Smooth muscle cell (in vitro differentiated cells): ENCODE data around the gene TUNAR. TPM values are rescaled to one million over a fixed set of nuclear protein-coding genes. Genes with fewer than 3 reads are reported as not detected.
A peak's percentile ranks its signal among the peaks of the same experiment; 100 is the strongest.

Experiments used
- DNase-seq: peaks from one replicate; lab custom pipeline; 2025; ENCODE audit not compliant: unreplicated experiment; lab: John Stamatoyannopoulos, UW
- H2AFZ ChIP-seq: fragments of 200-600 bp; sonication (generic); 2 replicates; pipeline ENCODE4 v1.6.0; 2016; ENCODE audit warnings: antibody characterized with exemption, low read depth, mild to moderate bottlenecking
- H3F3A ChIP-seq: fragments of 200-600 bp; sonication (generic); 2 replicates; pipeline ENCODE4 v1.6.0; 2017; ENCODE audit warnings: antibody characterized with exemption, low read depth
- H3K27ac ChIP-seq: fragments of 200-600 bp; sonication (generic); 2 replicates; pipeline ENCODE4 v1.5.1; 2016; ENCODE audit warnings: low read depth, mild to moderate bottlenecking
- H3K27me3 ChIP-seq: fragments of 200-600 bp; sonication (generic); 2 replicates; pipeline ENCODE4 v1.6.1; 2016; ENCODE audit warnings: low read depth, mild to moderate bottlenecking
- H3K36me3 ChIP-seq: fragments of 200-600 bp; sonication (generic); 2 replicates; pipeline ENCODE4 v1.5.1; 2016; ENCODE audit warnings: low read depth
- H3K4me1 ChIP-seq: fragments of 200-600 bp; sonication (generic); 2 replicates; pipeline ENCODE4 v1.5.1; 2016; ENCODE audit warnings: low read depth
- H3K4me2 ChIP-seq: fragments of 200-600 bp; sonication (generic); 2 replicates; pipeline ENCODE4 v1.6.0; 2016; ENCODE audit warnings: mild to moderate bottlenecking
- H3K4me3 ChIP-seq: fragments of 200-600 bp; sonication (generic); 2 replicates; pipeline ENCODE4 v1.5.1; 2016; ENCODE audit warnings: mild to moderate bottlenecking
- H3K79me2 ChIP-seq: fragments of 200-600 bp; sonication (generic); 2 replicates; pipeline ENCODE4 v1.6.0; 2016; ENCODE audit warnings: low read depth, mild to moderate bottlenecking
- H3K9ac ChIP-seq: fragments of 200-600 bp; sonication (generic); 2 replicates; pipeline ENCODE4 v1.6.0; 2016; ENCODE audit warnings: low read depth
- H3K9me3 ChIP-seq: fragments of 200-600 bp; sonication (generic); replicated peaks from 2 replicates; pipeline ENCODE4 v1.5.1; 2016; ENCODE audit warnings: low read depth
- H4K20me1 ChIP-seq: fragments of 200-600 bp; sonication (generic); 2 replicates; pipeline ENCODE4 v1.6.0; 2016; ENCODE audit warnings: low read depth
- CTCF ChIP-seq: fragments of 200-600 bp; sonication (generic); IDR thresholded peaks from 2 replicates; pipeline ENCODE4 v1.5.1; 2017; ENCODE audit warnings: borderline replicate concordance, mild to moderate bottlenecking, antibody characterized with exemption; ENCODE audit not compliant: insufficient read depth, poor library complexity, severe bottlenecking
- WGBS: methylation state at CpG from one replicate; pipeline ENCODE4 v1.1.7; 2016; ENCODE audit warnings: low lambda C conversion rate; 5-methylcytosine and 5-hydroxymethylcytosine counted together
- polyA plus RNA-seq: library from polyadenylated mRNA; unstranded; fragments of >200 nt; fragmentation: Nextera tagmentation; extraction: Ambion mirVana; gene quantifications from 2 replicates; pipeline ENCODE4 v1.2.1, GENCODE V29; 2016
- total RNA-seq: library from RNA; depleted of rRNA; stranded (reverse); fragments of >200 nt; gene quantifications from 2 replicates; pipeline ENCODE4 v1.2.3, GENCODE V29; 2014

The TUNAR gene
- total and polyA plus RNA-seq, 2 experiments from 2014 or later: not detected

DNA sequence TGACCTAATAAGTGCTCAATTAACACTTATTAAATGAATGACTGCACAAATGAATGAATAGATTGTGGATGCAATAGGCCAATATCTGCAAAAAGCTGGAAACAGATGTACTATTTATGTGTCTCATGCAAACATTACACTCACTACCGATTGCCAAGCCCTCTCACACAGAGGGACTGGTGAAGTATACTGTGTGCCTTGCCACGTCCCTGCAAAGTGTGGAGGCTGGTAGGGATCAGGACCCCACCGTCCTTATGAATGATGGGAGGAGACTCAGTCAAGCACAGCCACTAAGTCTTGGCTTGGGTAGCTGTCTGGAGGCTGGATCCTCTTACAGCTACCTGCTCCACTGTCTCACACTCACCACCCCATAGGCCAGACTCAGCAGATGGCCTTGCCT is 3.9 kb upstream of the TUNAR start:
- no peaks in the 10 kb centered on the region for H3K9me3 ChIP-seq
- H3K4me3 ChIP-seq: no peak overlapping the region
- DNase-seq: no peak
- H2AFZ ChIP-seq: no peak overlapping the region
- H4K20me1 ChIP-seq: no peaks in the 10 kb centered on the region
- H3K4me2 ChIP-seq: no peak overlapping the region
- no peak overlapping the region for H3K9ac ChIP-seq
- 78% methylated on average over 3 of the region's 3 CpGs for WGBS
- no peaks in the 10 kb centered on the region for H3K36me3 ChIP-seq
- TF ChIP-seq CTCF: no peak
- no peaks in the 10 kb centered on the region for H3F3A ChIP-seq
- no peaks in the 10 kb centered on the region for H3K79me2 ChIP-seq
- no peaks in the 10 kb centered on the region for H3K4me1 ChIP-seq
- peaks cover 64% of the 10 kb centered on the region for H3K27me3 ChIP-seq
- H3K27ac ChIP-seq: no peak overlapping the region

DNA sequence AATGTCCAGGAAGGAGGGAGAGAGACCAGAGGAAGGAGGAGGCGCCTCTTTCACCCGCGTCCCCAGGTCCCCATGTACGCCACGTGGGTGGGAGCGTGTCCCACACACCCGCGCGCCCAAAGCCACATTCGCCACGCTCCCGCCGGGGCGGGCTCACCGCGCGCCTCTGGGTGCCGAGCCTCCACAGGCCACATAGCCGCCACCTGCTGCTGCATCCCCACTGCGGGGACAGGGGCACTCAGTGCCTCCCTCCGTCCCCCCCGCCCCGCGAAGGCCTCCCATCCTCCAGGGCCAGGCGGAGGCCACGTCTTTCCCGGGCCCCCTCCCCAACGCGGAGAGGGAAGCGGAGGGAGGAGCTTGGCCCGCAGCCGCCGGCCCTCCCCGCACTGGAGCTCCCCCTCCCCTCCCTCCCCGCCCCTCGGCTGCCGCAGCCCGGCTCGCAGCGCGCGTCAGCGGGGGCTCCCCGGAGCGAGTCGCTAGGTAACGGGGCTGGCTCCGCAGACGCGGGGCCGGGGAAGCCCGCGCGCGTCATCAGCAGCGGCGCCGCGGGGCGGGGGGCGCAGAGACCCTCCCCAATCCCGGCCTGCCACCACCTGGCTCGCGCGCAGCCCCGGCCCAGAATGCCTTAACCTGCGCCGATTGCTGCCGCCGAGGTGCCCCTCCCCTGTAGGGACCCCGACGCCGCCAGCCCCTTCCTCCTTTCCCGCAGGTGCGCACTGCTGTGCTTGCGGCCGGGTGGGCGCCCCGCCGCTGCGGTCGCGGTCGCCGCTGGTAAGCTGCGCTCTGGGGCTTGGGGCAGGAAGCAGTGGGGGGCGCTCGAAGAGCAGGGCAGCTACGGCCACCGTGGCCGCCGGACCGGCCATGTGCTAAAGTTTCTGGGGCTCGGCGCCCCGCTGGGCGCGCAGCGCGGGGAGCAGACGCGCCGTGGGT is 536 bp upstream of the TUNAR start:
- no peak overlapping the region for H2AFZ ChIP-seq
- H3K9ac ChIP-seq: no peak overlapping the region
- TF ChIP-seq CTCF: no peak
- peak overlapping the region; percentile 82 for H3K4me2 ChIP-seq
- H3K4me1 ChIP-seq: no peaks in the 10 kb centered on the region
- DNase-seq: no peak
- WGBS: 8% methylated on average over 67 of the region's 103 CpGs
- H3K4me3 ChIP-seq: peak overlapping the region; percentile 35
- no peak overlapping the region for H3K27ac ChIP-seq
- H3K27me3 ChIP-seq: peaks cover 90% of the 10 kb centered on the region
- H3K9me3 ChIP-seq: no peaks in the 10 kb centered on the region
- no peaks in the 10 kb centered on the region for H4K20me1 ChIP-seq
- no peaks in the 10 kb centered on the region for H3F3A ChIP-seq
- no peaks in the 10 kb centered on the region for H3K79me2 ChIP-seq
- no peaks in the 10 kb centered on the region for H3K36me3 ChIP-seq

- H3K9me3 ChIP-seq: no peaks in the 10 kb centered on the region
- WGBS: 89% methylated on average over 4 of the region's 4 CpGs
- H3K4me2 ChIP-seq: no peak overlapping the region
- peaks cover 89% of the 10 kb centered on the region for H3K27me3 ChIP-seq
- H3K4me1 ChIP-seq: no peaks in the 10 kb centered on the region
- H3F3A ChIP-seq: no peaks in the 10 kb centered on the region
- H3K4me3 ChIP-seq: no peak overlapping the region
- no peaks in the 10 kb centered on the region for H3K36me3 ChIP-seq
- no peak for TF ChIP-seq CTCF
- no peak overlapping the region for H3K27ac ChIP-seq
- no peaks in the 10 kb centered on the region for H4K20me1 ChIP-seq
- no peak overlapping the region for H2AFZ ChIP-seq
- no peak overlapping the region for H3K9ac ChIP-seq
- H3K79me2 ChIP-seq: no peaks in the 10 kb centered on the region
- DNase-seq: no peak
Measured at GRCh38 chr14:95877633-95878032, 1.0 kb downstream of the TUNAR start.
